SH-SY5Y (cell line): ENCODE measurements around the gene SNED1.

Experiments used
- GATA2 ChIP-seq: IDR thresholded peaks from 2 replicates; pipeline ENCODE4 v1.6.1; 2011; ENCODE audit warnings: mild to moderate bottlenecking, low read depth, low read length
- GATA3 ChIP-seq: IDR thresholded peaks from 2 replicates; pipeline ENCODE4 v1.6.1; 2011; ENCODE audit warnings: low read depth, mild to moderate bottlenecking, low read length, moderate library complexity

DNA sequence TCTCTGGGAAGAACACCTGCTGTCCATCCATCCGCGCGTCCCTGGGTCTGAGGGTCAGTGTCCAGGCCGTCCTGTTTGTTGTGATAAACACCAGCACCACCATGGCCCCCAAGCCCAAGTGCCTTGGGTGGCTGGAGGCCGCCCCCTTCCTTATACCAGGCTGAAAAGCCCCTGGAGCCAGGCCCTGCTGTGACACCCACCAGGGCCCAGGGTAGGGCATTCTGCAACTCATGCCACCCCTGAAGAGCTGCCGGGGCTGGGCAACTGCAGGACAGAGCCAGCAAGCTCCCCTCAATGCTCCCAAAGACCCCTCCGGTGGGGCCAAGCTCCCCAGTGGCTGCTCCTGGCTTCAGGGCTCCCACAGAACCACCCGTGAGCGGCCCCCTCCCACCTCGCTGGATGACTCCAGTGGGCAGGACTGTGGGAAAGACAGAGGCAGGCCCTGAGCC lies 31.9 kb upstream of the SNED1 start:
- no peak for TF ChIP-seq GATA3
- no peak for TF ChIP-seq GATA2
